ENCODE data around the gene BTBD2. TPM values are rescaled to one million over a fixed set of nuclear protein-coding genes. Genes with fewer than 3 reads are reported as not detected.

BTBD2 gene
- polyA plus RNA-seq, 3 donors = 2.8 to 36.0 (median 3.3) TPM

- Mint-ChIP-seq H3K27ac (no peak overlapping the region), H3K9me3 (no peaks in the 10 kb centered on the region), H3K4me3 (no peak overlapping the region), H3K36me3 (peaks cover 31 to 75% of the 10 kb centered on the region in 2 donors), H3K27me3 (ENCODE audit: low read depth in 3 of 3) (no peaks in the 10 kb centered on the region), H3K4me1 (no peaks in the 10 kb centered on the region)
- peaks cover 55 to 89% of the 10 kb centered on the region in 2 donors for H3K36me3 ChIP-seq (replicated peaks in 1 of 2; ENCODE audit: control insufficient read depth in 1 of 2, insufficient read depth in 2 of 2, low read length in 2 of 2)
- no peaks in the 10 kb centered on the region for H3K27me3 ChIP-seq (ENCODE audit: control insufficient read depth in 2 of 2, insufficient read depth in 2 of 2, low read length in 2 of 2)
- H3K4me3 ChIP-seq (replicated peaks in 1 of 3; ENCODE audit: low read depth in 2 of 3, low read length in 3 of 3) = no peak overlapping the region
- no peak for DNase-seq
- no peak overlapping the region for H3K4me2 ChIP-seq (replicated peaks; ENCODE audit: extremely low read depth, low read length, poor library complexity, severe bottlenecking)
- intact Hi-C loops (cut with micrococcal nuclease) = no loop called here
- peaks cover 79% of the 10 kb centered on the region for H4K20me1 ChIP-seq (ENCODE audit: insufficient read depth, low read length)
- 95% methylated on average over 23 of the region's 35 CpGs for WGBS (ENCODE audit: insufficient coverage)
- H2AFZ ChIP-seq (ENCODE audit: insufficient read depth, low read depth, low read length, poor library complexity, severe bottlenecking) = no peak overlapping the region
- no peaks in the 10 kb centered on the region for H3K4me1 ChIP-seq (ENCODE audit: control insufficient read depth in 1 of 2, insufficient read depth in 2 of 2, low read length in 2 of 2)
- H3K27ac ChIP-seq (ENCODE audit: low read depth in 1 of 2, low read length in 2 of 2) = no peak overlapping the region
- TF ChIP-seq CTCF (IDR thresholded peaks at IDR 0.05) = no peak
- H3K9ac ChIP-seq (ENCODE audit: insufficient read depth, low read length, poor library complexity, severe bottlenecking) = no peak overlapping the region
- H3K9me3 ChIP-seq (replicated peaks in 1 of 2; ENCODE audit: control insufficient read depth in 1 of 2, insufficient read depth in 1 of 2, low read length in 2 of 2) = no peaks in the 10 kb centered on the region
- peaks cover 23% of the 10 kb centered on the region for H3K79me2 ChIP-seq (ENCODE audit: insufficient read depth, low read length)
These were observed 35.3 kb downstream of the BTBD2 start for GRCh38 chr19:1980091-1980808.

- Histone ChIP-seq H3K27me3 (ENCODE audit: control insufficient read depth in 2 of 2, insufficient read depth in 2 of 2, low read length in 2 of 2) (no peaks in the 10 kb centered on the region), H3K4me1 (ENCODE audit: control insufficient read depth in 1 of 2, insufficient read depth in 2 of 2, low read length in 2 of 2) (no peaks in the 10 kb centered on the region), H3K27ac (ENCODE audit: low read depth in 1 of 2, low read length in 2 of 2) (no peak overlapping the region), H3K4me3 (replicated peaks in 1 of 3; ENCODE audit: low read depth in 2 of 3, low read length in 3 of 3) (no peak overlapping the region), H3K36me3 (replicated peaks in 1 of 2; ENCODE audit: control insufficient read depth in 1 of 2, insufficient read depth in 2 of 2, low read length in 2 of 2) (peaks cover 56 to 89% of the 10 kb centered on the region in 2 donors), H2AFZ (ENCODE audit: insufficient read depth, low read depth, low read length, poor library complexity, severe bottlenecking) (no peak overlapping the region), H3K4me2 (replicated peaks; ENCODE audit: extremely low read depth, low read length, poor library complexity, severe bottlenecking) (no peak overlapping the region), H3K9ac (ENCODE audit: insufficient read depth, low read length, poor library complexity, severe bottlenecking) (no peak overlapping the region), H3K79me2 (ENCODE audit: insufficient read depth, low read length) (peaks cover 29% of the 10 kb centered on the region), H4K20me1 (ENCODE audit: insufficient read depth, low read length) (peaks cover 81% of the 10 kb centered on the region), H3K9me3 (replicated peaks in 1 of 2; ENCODE audit: control insufficient read depth in 1 of 2, insufficient read depth in 1 of 2, low read length in 2 of 2) (no peaks in the 10 kb centered on the region)
- 96% methylated on average over 15 of the region's 28 CpGs for WGBS (ENCODE audit: insufficient coverage)
- no peak for TF ChIP-seq CTCF (IDR thresholded peaks at IDR 0.05)
- DNase-seq = no peak
- H3K9me3 Mint-ChIP-seq = no peaks in the 10 kb centered on the region
- no peaks in the 10 kb centered on the region for H3K27me3 Mint-ChIP-seq (ENCODE audit: low read depth in 3 of 3)
- no peaks in the 10 kb centered on the region for H3K4me1 Mint-ChIP-seq
- intact Hi-C loops (cut with micrococcal nuclease) = no loop called here
- H3K4me3 Mint-ChIP-seq = no peak overlapping the region
- H3K27ac Mint-ChIP-seq = no peak overlapping the region
- peaks cover 33 to 75% of the 10 kb centered on the region in 2 donors for H3K36me3 Mint-ChIP-seq
These were observed 35.9 kb downstream of the BTBD2 start for GRCh38 chr19:1979642-1980041.
